Measurements from ENCODE around the gene PAGE2. TPM values are rescaled to one million over a fixed set of nuclear protein-coding genes. Genes with fewer than 3 reads are reported as not detected.

PAGE2 gene
- total and polyA plus RNA-seq, 2 of the 13 experiments (the other 11 are each of a cell fraction or from before 2014, with no cell fraction given), result not detected

- no peak for TF ChIP-seq ZNF280D (CRISPR knock-in tag; IDR thresholded peaks at IDR 0.05)
- no peak for TF ChIP-seq PLSCR1 (CRISPR knock-in tag; IDR thresholded peaks at IDR 0.05; ENCODE audit: borderline replicate concordance)
- TF ChIP-seq ZNF20 (CRISPR knock-in tag; IDR thresholded peaks at IDR 0.05), result no peak
- TF ChIP-seq ZNF780A (CRISPR knock-in tag; IDR thresholded peaks at IDR 0.05), result no peak
These were observed 31.8 kb upstream of the PAGE2 start (continued) for GRCh38 chrX:55056820-55057674.

- Histone ChIP-seq H3K4me2 (ENCODE audit: low read depth, low read length) (no peak overlapping the region), H3K36me3 (replicated peaks in 1 of 2; ENCODE audit: control insufficient read depth in 1 of 2, insufficient read depth in 2 of 2, low read length in 2 of 2) (no peaks in the 10 kb centered on the region), H3K4me1 (ENCODE audit: insufficient read depth, low read length) (no peaks in the 10 kb centered on the region), H2AFZ (ENCODE audit: low read length) (no peak overlapping the region), H3K9me3 (ENCODE audit: low read length) (no peaks in the 10 kb centered on the region), H3K27ac (ENCODE audit: extremely low read length, insufficient read depth, low read length) (no peak overlapping the region), H3K9ac (ENCODE audit: insufficient read depth, low read depth, low read length) (no peak overlapping the region), H3K27me3 (ENCODE audit: control insufficient read depth in 1 of 2, insufficient read depth in 2 of 2, low read length in 2 of 2) (no peaks in the 10 kb centered on the region), H3K4me3 (replicated peaks in 1 of 3; ENCODE audit: insufficient read depth in 1 of 3, low read depth in 2 of 3, low read length in 3 of 3) (no peak overlapping the region), H3K79me2 (ENCODE audit: insufficient read depth, low read length) (no peaks in the 10 kb centered on the region), H4K20me1 (ENCODE audit: insufficient read depth, low read length) (no peaks in the 10 kb centered on the region)
- WGBS (ENCODE audit: low lambda C conversion rate), result 27% methylated on average over 4 of the region's 5 CpGs
- in situ Hi-C loops (cut with HindIII; ENCODE audit: extremely low pct_ligation_motif_present, low pct_unique_long_range_greater_than_20kb), result no loop called here
- FAIRE-seq, result no peak
- no peak for ATAC-seq
- peak; percentile 7 for DNase-seq (ENCODE audit: low spot score)
- CTCF ChIA-PET (ENCODE audit: low intra/inter-chr PET ratio, low total read pairs), result interaction anchor here (0.7 to 1.8 kb wide), 3 partner anchors 166 to 418 kb away, joined by 3 to 17 read pairs (median 6); no protein-coding TSS in a partner anchor
- intact Hi-C loops (cut with micrococcal nuclease; ENCODE audit: unreplicated experiment), result loop anchor here (5.0 kb wide), 1 partner anchor 230 kb away; no protein-coding TSS in a partner anchor
- POLR2A ChIA-PET, result interaction anchor here (1.0 kb wide), 1 partner anchor 418 kb away, joined by 4 read pairs; no protein-coding TSS in a partner anchor
- no TSS peak for BruUV-seq (replicated peaks)
- TF ChIP-seq ZNF570 (CRISPR knock-in tag; IDR thresholded peaks at IDR 0.05; ENCODE audit: borderline replicate concordance), result no peak
- TF ChIP-seq SMARCE1 (IDR thresholded peaks at IDR 0.05; ENCODE audit: borderline replicate concordance), result no peak
- no peak for TF ChIP-seq SRSF4 (IDR thresholded peaks at IDR 0.05; ENCODE audit: low read depth, low read length, poor library complexity, severe bottlenecking)
- no peak for TF ChIP-seq ZEB1 (IDR thresholded peaks at IDR 0.05; ENCODE audit: insufficient replicate concordance, low read depth)
- no peak for TF ChIP-seq KLF11 (CRISPR knock-in tag; IDR thresholded peaks at IDR 0.05)
- no peak for TF ChIP-seq SMAD1 (CRISPR knock-in tag; IDR thresholded peaks at IDR 0.05; ENCODE audit: borderline replicate concordance, low read depth)
- TF ChIP-seq ARNT2 (CRISPR knock-in tag; IDR thresholded peaks at IDR 0.05; ENCODE audit: low read depth), result no peak
- TF ChIP-seq MED8 (CRISPR knock-in tag; IDR thresholded peaks at IDR 0.05; ENCODE audit: insufficient replicate concordance), result no peak
- no peak for TF ChIP-seq STAT5B (CRISPR knock-in tag; IDR thresholded peaks at IDR 0.05)
- TF ChIP-seq CENPX (CRISPR knock-in tag; IDR thresholded peaks at IDR 0.05), result no peak
- TF ChIP-seq RAD21 (CRISPR knock-in tag; IDR thresholded peaks at IDR 0.05), result peak; percentile 66
- no peak for TF ChIP-seq ZNF775 (CRISPR knock-in tag; IDR thresholded peaks at IDR 0.05; ENCODE audit: borderline replicate concordance)
These were observed 31.1 kb upstream of the PAGE2 start for GRCh38 chrX:55057675-55058249.
